Esophagus squamous epithelium (tissue), 5 donors: ENCODE results near the gene CRYBG1. TPM values are rescaled to one million over a fixed set of nuclear protein-coding genes. Genes with fewer than 3 reads are reported as not detected.
A peak's percentile ranks its signal among the peaks of the same experiment; 100 is the strongest.

Experiments
- DNase-seq: peaks from one replicate; lab custom pipeline; 2025; lab: John Stamatoyannopoulos, UW
- H3K27ac ChIP-seq, 4 donors: fragments of 200-600 bp; sonication (generic); one replicate each; pipeline ENCODE4 v1.5.1; 2016 to 2019; ENCODE audit warnings: mild to moderate bottlenecking in 1 of 4
- H3K27me3 ChIP-seq, 4 donors: fragments of 200-600 bp; sonication (generic); 1 replicate in 3 of 4; 2 replicates in 1 of 4; pipeline versions ENCODE4 v1.5.1 to v1.6.0; 2017 to 2021; ENCODE audit warnings: antibody characterized with exemption in 1 of 4
- H3K36me3 ChIP-seq, 3 donors: fragments of 200-600 bp; sonication (generic); one replicate each; pipeline ENCODE4 v1.5.1; 2016 to 2019
- H3K4me1 ChIP-seq, 3 donors: fragments of 200-600 bp; sonication (generic); one replicate each; pipeline ENCODE4 v1.5.1; 2017 to 2019
- H3K4me3 ChIP-seq, 4 donors: fragments of 200-600 bp; sonication (generic); 1 replicate in 3 of 4; 2 replicates in 1 of 4; pipeline ENCODE4 v1.5.1; 2016 to 2019; ENCODE audit warnings: mild to moderate bottlenecking in 2 of 4, moderate library complexity in 1 of 4
- H3K9me3 ChIP-seq, 3 donors: fragments of 200-600 bp; sonication (generic); one replicate each; pipeline ENCODE4 v1.5.1; 2016 to 2019
- POLR2A ChIP-seq, 4 donors: fragments of 450-650 bp; IDR thresholded peaks; one replicate each; pipeline ENCODE4 v1.6.1; 2017; ENCODE audit warnings: antibody characterized with exemption in 4 of 4, mild to moderate bottlenecking in 4 of 4, moderate library complexity in 3 of 4
- WGBS, 2 donors: methylation state at CpG; one replicate each; pipeline ENCODE4 v1.1.5; 2018; 5-methylcytosine and 5-hydroxymethylcytosine counted together
- intact Hi-C: fragments of 100-400 bp; cut with DNase I; formaldehyde crosslinking; loops from one replicate; pipeline ENCODE4 v1.15.0; 2022
- total RNA-seq, 4 donors: library from RNA; depleted of rRNA; stranded (reverse); fragments of >200 nt; gene quantifications; one replicate each; pipeline ENCODE4 v1.1.0, GENCODE V29; 2016
- TF ChIP-seq, protein P1 (sequence below), 6 experiments: fragments of 450-650 bp in 4 of 6; fragments of 200-600 bp in 2 of 6; sonication (generic) in 2 of 6; IDR thresholded peaks; one replicate each; pipeline ENCODE4 v1.5.1; 2016 to 2019; ENCODE audit warnings: antibody characterized with exemption in 6 of 6, mild to moderate bottlenecking in 4 of 6, moderate library complexity in 4 of 6
- donor health status: DM: yes; HTN: yes; CAD: no.

CRYBG1 gene
- total RNA-seq, 4 donors from 2014 or later = 119 to 185 (median 153) TPM

DNA sequence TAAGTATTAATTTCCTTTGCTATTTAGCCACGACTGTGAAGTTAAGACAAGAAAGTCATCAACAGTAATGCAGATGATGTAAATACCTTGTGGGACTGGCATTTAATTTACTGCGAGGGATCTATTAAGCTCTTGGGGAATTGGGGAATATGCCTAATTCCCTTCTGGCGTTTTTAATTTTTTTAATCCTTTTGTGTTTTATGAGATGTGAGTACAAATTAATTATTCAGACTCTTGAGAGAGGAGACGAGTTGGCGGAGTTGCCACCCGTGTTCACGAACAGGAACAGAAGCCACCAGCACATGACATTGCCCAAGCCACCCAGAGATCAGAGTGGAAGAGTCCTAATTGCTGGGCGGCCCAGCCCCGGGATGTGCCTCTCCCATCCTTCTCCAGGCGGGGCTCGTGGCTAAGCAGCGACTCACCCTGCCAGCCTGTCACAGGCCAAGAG is 533 bp upstream of the CRYBG1 start:
- H3K36me3 ChIP-seq = no peaks in the 10 kb centered on the region
- TF ChIP-seq, protein P1, sequence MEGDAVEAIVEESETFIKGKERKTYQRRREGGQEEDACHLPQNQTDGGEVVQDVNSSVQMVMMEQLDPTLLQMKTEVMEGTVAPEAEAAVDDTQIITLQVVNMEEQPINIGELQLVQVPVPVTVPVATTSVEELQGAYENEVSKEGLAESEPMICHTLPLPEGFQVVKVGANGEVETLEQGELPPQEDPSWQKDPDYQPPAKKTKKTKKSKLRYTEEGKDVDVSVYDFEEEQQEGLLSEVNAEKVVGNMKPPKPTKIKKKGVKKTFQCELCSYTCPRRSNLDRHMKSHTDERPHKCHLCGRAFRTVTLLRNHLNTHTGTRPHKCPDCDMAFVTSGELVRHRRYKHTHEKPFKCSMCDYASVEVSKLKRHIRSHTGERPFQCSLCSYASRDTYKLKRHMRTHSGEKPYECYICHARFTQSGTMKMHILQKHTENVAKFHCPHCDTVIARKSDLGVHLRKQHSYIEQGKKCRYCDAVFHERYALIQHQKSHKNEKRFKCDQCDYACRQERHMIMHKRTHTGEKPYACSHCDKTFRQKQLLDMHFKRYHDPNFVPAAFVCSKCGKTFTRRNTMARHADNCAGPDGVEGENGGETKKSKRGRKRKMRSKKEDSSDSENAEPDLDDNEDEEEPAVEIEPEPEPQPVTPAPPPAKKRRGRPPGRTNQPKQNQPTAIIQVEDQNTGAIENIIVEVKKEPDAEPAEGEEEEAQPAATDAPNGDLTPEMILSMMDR (IDR thresholded peaks at IDR 0.05) = no peak
- no peak for DNase-seq
- intact Hi-C loops = loop anchor here (10.0 kb wide), 1 partner anchor 85 kb away; no protein-coding TSS in a partner anchor
- no peaks in the 10 kb centered on the region for H3K9me3 ChIP-seq
- peak overlapping the region in 2 of 4 donors; percentile 7 to 89 for H3K27ac ChIP-seq
- H3K4me3 ChIP-seq = peak overlapping the region; percentile 75 to 81 (median 77)
- 23 to 24% methylated on average over 6 to 9 of the region's 12 CpGs for WGBS, 2 donors
- peaks cover 0 to 44% (median 8%) of the 10 kb centered on the region in 3 donors for H3K4me1 ChIP-seq
- peaks cover 0 to 62% (median 0%) of the 10 kb centered on the region in 4 donors for H3K27me3 ChIP-seq

DNA sequence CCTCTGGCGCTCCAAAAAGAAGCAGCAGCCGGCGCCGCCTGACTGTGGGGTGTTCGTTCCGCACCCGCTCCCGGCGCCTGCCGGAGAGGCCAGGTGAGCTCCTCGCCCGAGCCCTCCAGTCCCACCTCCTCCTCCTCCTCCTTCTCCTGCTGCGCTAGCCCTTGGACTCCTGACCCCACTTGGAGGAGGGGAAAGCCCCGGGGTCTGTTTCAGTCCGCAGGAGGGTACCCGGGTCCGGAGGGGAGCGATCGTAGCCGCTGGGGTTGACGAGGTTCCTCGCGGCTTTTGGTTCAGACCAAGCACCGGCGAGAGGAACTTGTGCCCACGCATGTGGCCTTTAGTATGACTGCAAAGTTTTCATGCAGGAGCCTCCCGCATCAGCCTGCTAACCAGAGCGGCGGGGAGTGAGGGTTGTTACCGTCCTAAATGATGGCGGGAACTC is 493 bp downstream of the CRYBG1 start:
- 0% methylated on average over 1 to 5 of the region's 31 CpGs for WGBS, 2 donors
- H3K27ac ChIP-seq = peak overlapping the region; percentile 31 to 89 (median 87)

DNA sequence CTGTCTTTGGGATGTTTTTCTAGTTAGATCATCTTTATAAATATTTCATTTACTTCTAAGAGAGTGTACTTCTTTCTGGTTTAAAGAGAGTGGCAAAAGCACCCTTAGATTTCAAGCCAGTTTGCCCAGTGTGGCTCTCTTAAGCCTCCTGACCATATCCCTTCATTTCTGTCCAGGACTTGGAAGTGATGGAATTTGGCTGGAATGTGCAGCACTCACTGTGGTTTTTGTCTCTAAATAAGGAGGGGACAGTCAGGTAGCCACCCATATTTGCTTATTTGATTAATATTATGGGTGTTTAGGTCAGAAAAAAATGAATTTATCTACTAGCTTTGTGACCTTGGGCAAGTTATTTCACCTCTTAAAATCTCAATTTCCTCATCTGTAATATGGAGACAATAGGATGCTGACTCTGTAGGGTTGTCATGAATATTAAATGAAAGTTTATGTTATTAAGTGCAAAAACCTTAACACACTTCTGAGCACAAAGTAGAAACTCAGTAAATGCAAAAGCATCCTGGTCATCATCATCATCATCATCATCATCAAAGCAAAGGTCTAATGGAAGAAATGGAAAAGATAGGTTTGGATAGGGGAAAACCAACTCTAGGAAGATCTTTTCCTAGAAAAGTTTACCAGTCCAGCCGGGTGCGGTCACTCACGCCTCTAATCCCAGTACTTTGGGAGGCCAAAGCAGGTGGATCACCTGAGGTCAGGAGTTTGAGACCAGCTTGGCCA is 3.1 kb downstream of the CRYBG1 start:
- Histone ChIP-seq H3K4me1 (peaks cover 0 to 51% (median 8%) of the 10 kb centered on the region in 3 donors), H3K27ac (peak overlapping the region in 1 of 4 donors; percentile 6), H3K9me3 (no peaks in the 10 kb centered on the region), H3K4me3 (peak overlapping the region in 1 of 4 donors; percentile 13), H3K36me3 (peaks cover 0 to 8% (median 0%) of the 10 kb centered on the region in 3 donors), H3K27me3 (peaks cover 0 to 29% (median 0%) of the 10 kb centered on the region in 4 donors)
- 93 to 100% methylated on average over 3 of the region's 3 CpGs for WGBS, 2 donors
- intact Hi-C loops = loop anchor here (10.0 kb wide), 1 partner anchor 81 kb away; no protein-coding TSS in a partner anchor
- DNase-seq = no peak
- TF ChIP-seq, protein P1 (IDR thresholded peaks at IDR 0.05) = no peak
- no peak for TF ChIP-seq POLR2A (IDR thresholded peaks at IDR 0.05)

More for the DNA sequence above, 493 bp downstream of the CRYBG1 start:
- Histone ChIP-seq H3K27me3 (peaks cover 0 to 53% (median 0%) of the 10 kb centered on the region in 4 donors), H3K4me3 (peak overlapping the region; percentile 75 to 81 (median 77)), H3K9me3 (no peaks in the 10 kb centered on the region), H3K36me3 (no peaks in the 10 kb centered on the region), H3K4me1 (peaks cover 0 to 46% (median 8%) of the 10 kb centered on the region in 3 donors)
- DNase-seq = no peak
- no peak for TF ChIP-seq POLR2A (IDR thresholded peaks at IDR 0.05)
- TF ChIP-seq, protein P1 (IDR thresholded peaks at IDR 0.05) = no peak
- intact Hi-C loops = loop anchor here (10.0 kb wide), 1 partner anchor 84 kb away; no protein-coding TSS in a partner anchor

DNA sequence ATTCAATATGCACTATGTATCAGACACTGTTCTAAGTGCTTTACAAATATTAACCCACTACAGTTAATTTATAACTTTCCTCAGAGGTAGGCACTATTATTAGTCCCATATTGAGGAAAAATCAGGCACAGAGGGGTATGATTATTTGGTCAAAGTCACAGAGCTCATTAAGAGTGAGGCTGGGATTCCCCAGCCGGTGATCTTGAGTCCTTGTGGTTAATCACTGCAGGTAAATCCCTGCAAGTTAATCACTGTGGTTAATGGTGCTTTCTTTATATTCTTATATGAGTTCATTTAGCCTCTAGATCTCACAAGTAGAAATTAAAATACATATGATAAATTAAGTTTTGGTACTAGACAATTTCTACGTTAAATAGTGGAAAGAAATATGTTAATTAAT is 9.2 kb downstream of the CRYBG1 start:
- H3K27ac ChIP-seq = peak overlapping the region in 3 of 4 donors; percentile 60 to 81 (median 76)
- intact Hi-C loops = loop anchor here (10.0 kb wide), 1 partner anchor 75 kb away; no protein-coding TSS in a partner anchor
- TF ChIP-seq POLR2A (IDR thresholded peaks at IDR 0.05) = no peak
- TF ChIP-seq, protein P1 (IDR thresholded peaks at IDR 0.05) = no peak
- no peaks in the 10 kb centered on the region for H3K9me3 ChIP-seq
- peaks cover 0 to 8% (median 0%) of the 10 kb centered on the region in 3 donors for H3K36me3 ChIP-seq
- 39 to 51% methylated on average over 2 of the region's 2 CpGs for WGBS, 2 donors
- peaks cover 12 to 67% (median 15%) of the 10 kb centered on the region in 3 donors for H3K4me1 ChIP-seq
- no peaks in the 10 kb centered on the region for H3K27me3 ChIP-seq
- no peak for DNase-seq
- H3K4me3 ChIP-seq = peak overlapping the region in 1 of 4 donors; percentile 0

DNA sequence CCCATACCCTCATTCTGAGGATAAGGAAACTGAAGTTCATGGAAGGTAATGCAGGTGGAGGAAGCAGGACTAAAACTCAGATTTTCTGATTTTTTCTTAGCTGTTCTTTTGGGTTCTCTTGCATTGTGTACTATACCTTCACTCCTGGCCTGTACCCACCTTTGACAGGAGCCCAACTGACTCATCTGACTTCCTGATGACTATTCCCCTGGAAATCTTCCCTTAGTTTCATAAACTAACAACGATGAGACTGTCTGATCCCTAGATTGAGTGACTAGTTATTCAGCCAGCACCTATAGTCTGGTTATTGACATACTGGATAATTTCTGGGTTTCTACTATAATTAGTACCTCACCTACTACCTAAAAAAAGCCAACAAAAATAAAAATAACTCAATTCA is 10.1 kb downstream of the CRYBG1 start:
- H3K27ac ChIP-seq = peak overlapping the region; percentile 25 to 81 (median 68)
- intact Hi-C loops = no loop called here
- TF ChIP-seq, protein P1 (IDR thresholded peaks at IDR 0.05) = no peak
- TF ChIP-seq POLR2A (IDR thresholded peaks at IDR 0.05) = no peak
- no peak for DNase-seq
- no peak overlapping the region for H3K4me3 ChIP-seq
- H3K4me1 ChIP-seq = peaks cover 12 to 63% (median 15%) of the 10 kb centered on the region in 3 donors
- no peaks in the 10 kb centered on the region for H3K9me3 ChIP-seq
- WGBS, 2 donors = 22 to 39% methylated on average over 1 of the region's 1 CpG
- peaks cover 0 to 8% (median 0%) of the 10 kb centered on the region in 3 donors for H3K36me3 ChIP-seq
- no peaks in the 10 kb centered on the region for H3K27me3 ChIP-seq
